Upper lobe of left lung (tissue), 4 donors: ENCODE measurements around the gene KIF14.

Experiments
- EP300 ChIP-seq, 4 donors: sonication (generic); formaldehyde crosslinking; IDR thresholded peaks; one replicate each; pipeline ENCODE4 v1.5.1; 2017; ENCODE audit warnings: antibody characterized with exemption in 4 of 4, control low read depth in 2 of 4
- TF ChIP-seq, protein P1 (sequence below), 6 experiments: fragments of 450-650 bp in 4 of 6; fragments of 200-600 bp in 2 of 6; sonication (generic) in 2 of 6; IDR thresholded peaks; one replicate each; pipeline ENCODE4 v1.5.1; 2016 to 2019; ENCODE audit warnings: antibody characterized with exemption in 6 of 6

DNA sequence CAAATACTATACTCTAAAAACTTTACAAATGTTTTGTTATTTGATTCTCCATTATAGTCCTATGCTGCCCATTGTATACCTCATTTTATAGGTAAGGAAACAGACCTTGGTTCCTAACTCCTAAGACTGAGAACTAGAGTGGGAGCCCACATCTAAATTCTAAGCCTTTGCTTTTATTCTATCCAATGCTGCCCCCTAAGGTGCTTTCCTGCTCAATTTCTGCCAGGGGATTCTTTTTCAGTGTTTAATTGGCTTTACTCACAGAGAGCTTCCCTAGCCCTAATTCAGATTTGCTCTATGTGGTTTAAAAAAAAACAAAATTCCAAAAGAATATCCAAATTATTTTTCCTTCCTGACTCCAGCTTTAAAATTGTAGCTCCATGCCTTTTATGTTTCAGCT is 64.5 kb downstream of the KIF14 start:
- TF ChIP-seq, protein P1, sequence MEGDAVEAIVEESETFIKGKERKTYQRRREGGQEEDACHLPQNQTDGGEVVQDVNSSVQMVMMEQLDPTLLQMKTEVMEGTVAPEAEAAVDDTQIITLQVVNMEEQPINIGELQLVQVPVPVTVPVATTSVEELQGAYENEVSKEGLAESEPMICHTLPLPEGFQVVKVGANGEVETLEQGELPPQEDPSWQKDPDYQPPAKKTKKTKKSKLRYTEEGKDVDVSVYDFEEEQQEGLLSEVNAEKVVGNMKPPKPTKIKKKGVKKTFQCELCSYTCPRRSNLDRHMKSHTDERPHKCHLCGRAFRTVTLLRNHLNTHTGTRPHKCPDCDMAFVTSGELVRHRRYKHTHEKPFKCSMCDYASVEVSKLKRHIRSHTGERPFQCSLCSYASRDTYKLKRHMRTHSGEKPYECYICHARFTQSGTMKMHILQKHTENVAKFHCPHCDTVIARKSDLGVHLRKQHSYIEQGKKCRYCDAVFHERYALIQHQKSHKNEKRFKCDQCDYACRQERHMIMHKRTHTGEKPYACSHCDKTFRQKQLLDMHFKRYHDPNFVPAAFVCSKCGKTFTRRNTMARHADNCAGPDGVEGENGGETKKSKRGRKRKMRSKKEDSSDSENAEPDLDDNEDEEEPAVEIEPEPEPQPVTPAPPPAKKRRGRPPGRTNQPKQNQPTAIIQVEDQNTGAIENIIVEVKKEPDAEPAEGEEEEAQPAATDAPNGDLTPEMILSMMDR (IDR thresholded peaks at IDR 0.05): no peak
- no peak for TF ChIP-seq EP300 (IDR thresholded peaks at IDR 0.05)
